Activated T-cell treated with anti-CD3 and anti-CD28 coated beads, Interleukin-2, amount 50 U/mL, for 4 hours (primary cell): ENCODE results near the gene KLF7. TPM values are rescaled to one million over a fixed set of nuclear protein-coding genes. Genes with fewer than 3 reads are reported as not detected.

Experiments
- ATAC-seq, 2 donors: fragments of 200-7000 bp; cut with Tn5 transposase; one replicate each; pipeline ENCODE4 v1.10.0; 2021
- DNase-seq: peaks from one replicate; pipeline ENCODE4 v3.0.0-alpha.2; 2020
- H3K27me3 Mint-ChIP-seq: one replicate; pipeline ENCODE4 v1.8.0; 2021; ENCODE audit warnings: low read depth, mixed read lengths
- H3K36me3 Mint-ChIP-seq: one replicate; pipeline ENCODE4 v1.8.0; 2022; ENCODE audit warnings: mixed read lengths; ENCODE audit not compliant: insufficient read depth
- H3K4me1 Mint-ChIP-seq: one replicate; pipeline ENCODE4 v1.8.0; 2021; ENCODE audit warnings: low read depth, mixed read lengths
- H3K4me3 Mint-ChIP-seq: one replicate; pipeline ENCODE4 v1.8.0; 2021; ENCODE audit warnings: mild to moderate bottlenecking, moderate library complexity, mixed read lengths
- H3K9me3 Mint-ChIP-seq: one replicate; pipeline ENCODE4 v1.8.0; 2021; ENCODE audit warnings: mixed read lengths
- total RNA-seq, 3 donors: library from RNA; stranded (reverse); gene quantifications; one replicate each; pipeline ENCODE4 v1.2.1, GENCODE V29; 2021

KLF7 gene
- total RNA-seq: 10 to 100 TPM in 2 of 3 donors, 1 to 10 TPM in 1; 5.9 to 14.3 (median 13.4) TPM

GRCh38 chr2:207165121-207166038, at the start of gene KLF7:
KLF7 (minus strand) TSS chr2:207165948; CDS start chr2:207165568, 380 bp downstream.
- ATAC-seq: peak; percentile 16 to 27
- Mint-ChIP-seq H3K4me3 (peak within 1 kb of the TSS; percentile 93), H3K9me3 (peaks cover 3% of the 10 kb centered on the region), H3K27me3 (peaks cover 9% of the 10 kb centered on the region), H3K4me1 (peaks cover 54% of the 10 kb centered on the region), H3K36me3 (no peaks in the 10 kb centered on the region)
- DNase-seq: peak; percentile 52

DNA sequence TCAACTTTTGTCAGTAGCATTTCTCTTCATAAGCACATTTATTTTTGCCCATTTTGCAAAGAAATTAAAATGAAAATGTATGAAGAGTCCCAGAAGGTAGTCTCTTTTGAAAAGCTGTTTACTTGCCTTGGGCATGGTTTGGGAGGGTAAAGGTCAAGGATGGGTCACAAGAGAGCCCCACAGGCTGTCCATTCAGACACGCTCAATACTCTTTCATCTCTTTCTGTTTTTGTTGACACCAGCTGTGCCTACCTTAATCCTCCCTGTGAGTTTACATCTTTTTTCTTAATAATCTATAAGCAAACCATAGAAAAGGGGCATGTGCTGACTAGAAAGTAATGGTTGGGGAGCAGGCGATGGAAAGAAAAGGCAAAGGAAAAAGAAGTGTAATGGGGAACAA, 49.6 kb upstream of the KLF7 start:
- no peaks in the 10 kb centered on the region for H3K4me1 Mint-ChIP-seq
- DNase-seq (no peak), ATAC-seq (no peak)
- H3K27me3 Mint-ChIP-seq: peaks cover 5% of the 10 kb centered on the region
- H3K9me3 Mint-ChIP-seq: no peaks in the 10 kb centered on the region
- no peak overlapping the region for H3K4me3 Mint-ChIP-seq
- no peaks in the 10 kb centered on the region for H3K36me3 Mint-ChIP-seq

DNA sequence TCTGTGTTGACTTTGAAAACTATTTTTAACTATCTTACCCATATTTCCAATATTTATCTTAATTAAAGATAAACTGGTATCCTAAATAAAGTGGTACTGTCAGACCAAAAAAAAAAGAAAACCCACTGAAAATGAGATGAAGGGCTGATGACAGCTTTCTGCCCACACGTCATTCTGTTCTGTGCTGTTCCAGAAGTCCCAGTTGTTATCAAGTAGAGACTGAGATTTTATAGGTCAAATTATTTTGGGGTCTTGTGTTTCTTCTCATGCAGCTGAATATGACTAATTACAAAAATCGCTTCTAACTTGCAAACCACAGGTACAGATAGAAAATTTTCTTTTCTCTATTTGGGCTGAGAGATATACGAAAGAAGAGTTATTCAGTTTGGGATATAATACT, 48.7 kb upstream of the KLF7 start:
- no peaks in the 10 kb centered on the region for H3K36me3 Mint-ChIP-seq
- ATAC-seq: peak in 1 of 2 donors; percentile 18
- H3K4me1 Mint-ChIP-seq: no peaks in the 10 kb centered on the region
- no peak for DNase-seq
- no peaks in the 10 kb centered on the region for H3K9me3 Mint-ChIP-seq
- no peak overlapping the region for H3K4me3 Mint-ChIP-seq
- H3K27me3 Mint-ChIP-seq: peaks cover 5% of the 10 kb centered on the region

DNA sequence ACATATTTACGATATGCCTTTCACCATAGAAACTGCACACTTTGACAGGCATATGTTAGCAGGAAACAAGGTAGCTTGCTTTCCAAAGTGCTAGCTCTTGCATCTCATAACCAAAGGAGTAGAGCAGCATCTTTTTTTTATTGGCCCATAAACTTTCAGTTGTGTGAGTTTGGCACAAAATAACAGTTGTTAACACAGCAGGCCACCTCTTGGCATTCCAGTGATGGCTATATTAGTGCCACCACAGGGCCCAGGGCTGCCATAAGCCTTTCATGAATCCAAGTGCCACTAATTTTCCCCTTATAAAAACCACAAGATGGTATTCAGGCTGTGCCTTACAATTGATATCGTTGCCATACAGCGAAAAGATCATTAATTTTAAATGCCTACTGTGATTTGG, 40.3 kb upstream of the KLF7 start:
- peaks cover 4% of the 10 kb centered on the region for H3K27me3 Mint-ChIP-seq
- H3K4me3 Mint-ChIP-seq: no peak overlapping the region
- ATAC-seq (no peak), DNase-seq (no peak)
- peaks cover 1% of the 10 kb centered on the region for H3K36me3 Mint-ChIP-seq
- no peaks in the 10 kb centered on the region for H3K9me3 Mint-ChIP-seq
- no peaks in the 10 kb centered on the region for H3K4me1 Mint-ChIP-seq

DNA sequence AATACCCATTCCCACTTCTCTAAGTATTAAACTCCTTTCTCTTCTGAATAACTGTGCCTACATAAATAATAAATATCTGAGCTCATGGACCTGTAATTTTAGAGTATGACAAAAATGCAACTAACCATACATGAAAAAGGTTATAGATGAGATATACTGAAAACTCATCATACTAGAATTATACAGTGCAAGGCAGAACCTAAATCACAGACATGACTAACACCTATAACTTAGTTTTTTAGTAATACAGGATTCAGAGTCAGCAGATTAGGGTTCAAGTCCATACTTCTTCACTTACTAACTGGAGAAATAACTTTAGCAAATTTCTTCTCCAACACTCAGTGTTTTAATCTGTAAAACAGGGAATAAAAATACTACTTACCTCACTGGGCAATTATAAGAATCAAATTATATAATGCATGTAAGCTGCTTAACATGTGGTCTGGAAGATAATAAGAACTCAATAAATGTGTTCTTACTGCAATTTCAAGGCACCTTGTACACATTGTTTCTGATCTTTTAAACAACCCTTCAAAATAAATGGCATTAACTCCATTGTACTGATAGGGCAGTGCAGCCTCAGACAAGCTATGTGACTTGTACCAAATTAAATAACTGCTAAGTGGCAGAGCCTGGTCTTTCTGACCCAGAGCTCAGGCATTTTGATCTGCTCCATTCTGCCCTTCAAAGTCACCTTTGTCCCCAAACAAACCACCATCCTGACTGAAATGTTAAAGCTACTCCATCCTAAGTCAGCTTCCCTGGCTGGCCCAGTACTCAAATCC, 39.6 kb upstream of the KLF7 start:
- DNase-seq: no peak
- no peak for ATAC-seq
- peaks cover 4% of the 10 kb centered on the region for H3K27me3 Mint-ChIP-seq
- no peak overlapping the region for H3K4me3 Mint-ChIP-seq
- H3K4me1 Mint-ChIP-seq: no peaks in the 10 kb centered on the region
- H3K9me3 Mint-ChIP-seq: no peaks in the 10 kb centered on the region
- H3K36me3 Mint-ChIP-seq: peaks cover 1% of the 10 kb centered on the region

DNA sequence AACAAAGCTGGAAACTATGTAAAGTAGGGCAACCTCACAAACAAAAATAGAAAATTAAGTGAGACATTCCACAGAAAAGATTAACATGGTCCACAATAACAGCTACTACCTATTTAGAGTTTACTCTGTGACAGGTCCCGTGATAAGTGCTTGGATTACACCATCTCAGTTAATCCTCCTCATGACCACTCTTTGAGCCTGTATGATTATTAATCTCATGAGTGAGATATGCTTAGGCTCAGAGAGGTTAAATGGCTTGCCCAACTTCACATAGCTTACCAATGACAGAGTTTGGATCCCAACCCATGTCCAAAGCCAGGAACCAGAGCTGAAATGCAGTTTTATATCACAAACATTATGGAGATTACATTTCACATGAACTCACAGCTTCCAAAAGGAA, 37.3 kb upstream of the KLF7 start:
- peaks cover 3% of the 10 kb centered on the region for H3K9me3 Mint-ChIP-seq
- peaks cover 1% of the 10 kb centered on the region for H3K36me3 Mint-ChIP-seq
- H3K27me3 Mint-ChIP-seq: peaks cover 4% of the 10 kb centered on the region
- DNase-seq (no peak), ATAC-seq (no peak)
- no peaks in the 10 kb centered on the region for H3K4me1 Mint-ChIP-seq
- no peak overlapping the region for H3K4me3 Mint-ChIP-seq

- ATAC-seq (no peak), DNase-seq (no peak)
- Mint-ChIP-seq H3K9me3 (peaks cover 3% of the 10 kb centered on the region), H3K4me1 (no peaks in the 10 kb centered on the region), H3K4me3 (no peak overlapping the region), H3K36me3 (no peaks in the 10 kb centered on the region), H3K27me3 (peaks cover 4% of the 10 kb centered on the region)
These were observed 36.9 kb upstream of the KLF7 start for GRCh38 chr2:207202645-207203044.

- DNase-seq (no peak), ATAC-seq (no peak)
- H3K4me3 Mint-ChIP-seq: no peak overlapping the region
- no peaks in the 10 kb centered on the region for H3K4me1 Mint-ChIP-seq
- no peaks in the 10 kb centered on the region for H3K36me3 Mint-ChIP-seq
- H3K9me3 Mint-ChIP-seq: peaks cover 3% of the 10 kb centered on the region
- peaks cover 7% of the 10 kb centered on the region for H3K27me3 Mint-ChIP-seq
These were observed 35.7 kb upstream of the KLF7 start for GRCh38 chr2:207201416-207201815.

GRCh38 chr2:207200136-207200535, 34.4 kb upstream of the KLF7 start:
- no peak overlapping the region for H3K4me3 Mint-ChIP-seq
- H3K4me1 Mint-ChIP-seq: no peaks in the 10 kb centered on the region
- DNase-seq (no peak), ATAC-seq (no peak)
- peaks cover 3% of the 10 kb centered on the region for H3K9me3 Mint-ChIP-seq
- peaks cover 7% of the 10 kb centered on the region for H3K27me3 Mint-ChIP-seq
- no peaks in the 10 kb centered on the region for H3K36me3 Mint-ChIP-seq

- Mint-ChIP-seq H3K4me1 (no peaks in the 10 kb centered on the region), H3K36me3 (no peaks in the 10 kb centered on the region), H3K4me3 (no peak overlapping the region), H3K27me3 (peaks cover 3% of the 10 kb centered on the region), H3K9me3 (peaks cover 3% of the 10 kb centered on the region)
- DNase-seq (no peak), ATAC-seq (no peak)
These were observed 28.3 kb upstream of the KLF7 start for GRCh38 chr2:207194028-207194427.

GRCh38 chr2:207188626-207189419, 23.1 kb upstream of the KLF7 start:
- no peak for ATAC-seq
- no peaks in the 10 kb centered on the region for H3K36me3 Mint-ChIP-seq
- no peak for DNase-seq

GRCh38 chr2:207185372-207185771, 19.6 kb upstream of the KLF7 start:
- ATAC-seq (no peak), DNase-seq (no peak)
- Mint-ChIP-seq H3K36me3 (no peaks in the 10 kb centered on the region), H3K4me1 (no peaks in the 10 kb centered on the region), H3K4me3 (no peak overlapping the region), H3K9me3 (peaks cover 5% of the 10 kb centered on the region), H3K27me3 (peaks cover 2% of the 10 kb centered on the region)

More at GRCh38 chr2:207188626-207189419, 23.1 kb upstream of the KLF7 start:
- Mint-ChIP-seq H3K4me3 (no peak overlapping the region), H3K27me3 (peaks cover 2% of the 10 kb centered on the region), H3K9me3 (peaks cover 5% of the 10 kb centered on the region), H3K4me1 (no peaks in the 10 kb centered on the region)

GRCh38 chr2:207184768-207185167, 19.0 kb upstream of the KLF7 start:
- Mint-ChIP-seq H3K9me3 (peaks cover 5% of the 10 kb centered on the region), H3K4me3 (no peak overlapping the region), H3K27me3 (peaks cover 2% of the 10 kb centered on the region), H3K4me1 (no peaks in the 10 kb centered on the region), H3K36me3 (no peaks in the 10 kb centered on the region)
- DNase-seq: no peak
- peak; percentile 55 to 63 for ATAC-seq

- peak in 1 of 2 donors; percentile 41 for ATAC-seq
- H3K4me1 Mint-ChIP-seq: no peaks in the 10 kb centered on the region
- DNase-seq: no peak
- H3K4me3 Mint-ChIP-seq: no peak overlapping the region
- peaks cover 2% of the 10 kb centered on the region for H3K27me3 Mint-ChIP-seq
- no peaks in the 10 kb centered on the region for H3K36me3 Mint-ChIP-seq
- peaks cover 5% of the 10 kb centered on the region for H3K9me3 Mint-ChIP-seq
These were observed 18.6 kb upstream of the KLF7 start for GRCh38 chr2:207184348-207184747.
